ENCODE results near the gene APOC3.

Gene APOC3

DNA sequence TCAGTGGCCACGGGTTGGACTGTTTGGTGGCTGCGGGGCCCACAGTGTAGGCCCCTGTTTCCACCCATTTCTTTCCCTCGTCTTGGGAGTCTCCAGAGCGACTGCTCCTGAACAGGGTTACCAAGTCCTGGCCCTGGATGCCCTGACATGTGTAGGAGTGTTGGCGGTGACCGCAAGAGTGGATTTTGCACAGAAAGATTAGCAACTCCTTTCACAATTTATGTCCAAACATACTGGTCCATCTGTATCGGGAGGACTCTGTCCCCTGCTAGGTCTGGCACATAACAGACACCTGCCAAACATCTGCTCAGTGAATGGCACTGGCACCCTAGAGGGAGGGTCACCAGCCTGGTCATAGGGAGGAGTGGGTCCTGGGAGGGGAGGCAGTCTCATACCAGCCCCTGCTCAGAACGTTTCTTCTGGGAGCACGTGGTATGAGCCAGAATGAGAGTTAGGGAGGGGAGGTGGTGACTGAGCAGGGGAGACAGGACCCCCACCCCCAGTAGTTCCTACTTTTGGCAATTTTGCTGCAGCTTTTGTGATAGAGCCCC lies 11.1 kb downstream of the APOC3 start:
- TF ChIP-seq, protein P1, sequence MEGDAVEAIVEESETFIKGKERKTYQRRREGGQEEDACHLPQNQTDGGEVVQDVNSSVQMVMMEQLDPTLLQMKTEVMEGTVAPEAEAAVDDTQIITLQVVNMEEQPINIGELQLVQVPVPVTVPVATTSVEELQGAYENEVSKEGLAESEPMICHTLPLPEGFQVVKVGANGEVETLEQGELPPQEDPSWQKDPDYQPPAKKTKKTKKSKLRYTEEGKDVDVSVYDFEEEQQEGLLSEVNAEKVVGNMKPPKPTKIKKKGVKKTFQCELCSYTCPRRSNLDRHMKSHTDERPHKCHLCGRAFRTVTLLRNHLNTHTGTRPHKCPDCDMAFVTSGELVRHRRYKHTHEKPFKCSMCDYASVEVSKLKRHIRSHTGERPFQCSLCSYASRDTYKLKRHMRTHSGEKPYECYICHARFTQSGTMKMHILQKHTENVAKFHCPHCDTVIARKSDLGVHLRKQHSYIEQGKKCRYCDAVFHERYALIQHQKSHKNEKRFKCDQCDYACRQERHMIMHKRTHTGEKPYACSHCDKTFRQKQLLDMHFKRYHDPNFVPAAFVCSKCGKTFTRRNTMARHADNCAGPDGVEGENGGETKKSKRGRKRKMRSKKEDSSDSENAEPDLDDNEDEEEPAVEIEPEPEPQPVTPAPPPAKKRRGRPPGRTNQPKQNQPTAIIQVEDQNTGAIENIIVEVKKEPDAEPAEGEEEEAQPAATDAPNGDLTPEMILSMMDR (IDR thresholded peaks at IDR 0.05; ENCODE audit: insufficient read depth, low read length): no peak
- TF ChIP-seq SPI1 (IDR thresholded peaks at IDR 0.05; ENCODE audit: borderline replicate concordance, low read depth): no peak
- no peak for TF ChIP-seq GABPA (IDR thresholded peaks at IDR 0.05; ENCODE audit: low read depth)
- TF ChIP-seq, protein P2, sequence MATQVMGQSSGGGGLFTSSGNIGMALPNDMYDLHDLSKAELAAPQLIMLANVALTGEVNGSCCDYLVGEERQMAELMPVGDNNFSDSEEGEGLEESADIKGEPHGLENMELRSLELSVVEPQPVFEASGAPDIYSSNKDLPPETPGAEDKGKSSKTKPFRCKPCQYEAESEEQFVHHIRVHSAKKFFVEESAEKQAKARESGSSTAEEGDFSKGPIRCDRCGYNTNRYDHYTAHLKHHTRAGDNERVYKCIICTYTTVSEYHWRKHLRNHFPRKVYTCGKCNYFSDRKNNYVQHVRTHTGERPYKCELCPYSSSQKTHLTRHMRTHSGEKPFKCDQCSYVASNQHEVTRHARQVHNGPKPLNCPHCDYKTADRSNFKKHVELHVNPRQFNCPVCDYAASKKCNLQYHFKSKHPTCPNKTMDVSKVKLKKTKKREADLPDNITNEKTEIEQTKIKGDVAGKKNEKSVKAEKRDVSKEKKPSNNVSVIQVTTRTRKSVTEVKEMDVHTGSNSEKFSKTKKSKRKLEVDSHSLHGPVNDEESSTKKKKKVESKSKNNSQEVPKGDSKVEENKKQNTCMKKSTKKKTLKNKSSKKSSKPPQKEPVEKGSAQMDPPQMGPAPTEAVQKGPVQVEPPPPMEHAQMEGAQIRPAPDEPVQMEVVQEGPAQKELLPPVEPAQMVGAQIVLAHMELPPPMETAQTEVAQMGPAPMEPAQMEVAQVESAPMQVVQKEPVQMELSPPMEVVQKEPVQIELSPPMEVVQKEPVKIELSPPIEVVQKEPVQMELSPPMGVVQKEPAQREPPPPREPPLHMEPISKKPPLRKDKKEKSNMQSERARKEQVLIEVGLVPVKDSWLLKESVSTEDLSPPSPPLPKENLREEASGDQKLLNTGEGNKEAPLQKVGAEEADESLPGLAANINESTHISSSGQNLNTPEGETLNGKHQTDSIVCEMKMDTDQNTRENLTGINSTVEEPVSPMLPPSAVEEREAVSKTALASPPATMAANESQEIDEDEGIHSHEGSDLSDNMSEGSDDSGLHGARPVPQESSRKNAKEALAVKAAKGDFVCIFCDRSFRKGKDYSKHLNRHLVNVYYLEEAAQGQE (IDR thresholded peaks at IDR 0.05; ENCODE audit: insufficient replicate concordance, low read depth): no peak
- no peak for TF ChIP-seq POLR2AphosphoS5 (IDR thresholded peaks at IDR 0.05; ENCODE audit: low read depth)
- Histone ChIP-seq H3K27ac (replicated peaks) (no peak overlapping the region), H3K27me3 (ENCODE audit: insufficient read depth, poor library complexity, severe bottlenecking) (no peaks in the 10 kb centered on the region), H3K4me3 (replicated peaks; ENCODE audit: insufficient read depth, low read length) (no peak overlapping the region)
- no peak for DNase-seq (ENCODE audit: low read depth in 1 of 2, low spot score in 1 of 2)

DNA sequence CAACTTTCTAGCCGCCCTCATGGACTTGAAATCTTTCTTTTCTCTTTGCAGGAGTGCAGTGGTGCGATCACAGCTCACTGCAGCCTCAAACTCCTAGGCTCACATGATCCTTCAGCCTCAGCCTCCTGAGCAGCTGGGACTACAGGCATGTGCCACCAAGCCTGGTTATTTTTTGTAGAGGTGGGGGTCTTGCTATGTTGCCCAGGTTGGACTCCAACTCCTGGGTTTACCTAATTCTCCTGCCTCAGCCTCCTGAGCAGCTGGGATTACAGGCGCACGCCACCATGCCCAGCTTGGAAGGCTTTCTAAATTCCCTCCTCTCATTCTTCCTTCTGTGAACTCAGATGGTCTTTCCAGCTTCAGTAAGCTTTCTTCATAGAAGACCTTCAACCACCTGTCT lies 12.4 kb downstream of the APOC3 start:
- TF ChIP-seq, protein P1 (IDR thresholded peaks at IDR 0.05; ENCODE audit: insufficient read depth, low read length): no peak
- TF ChIP-seq GABPA (IDR thresholded peaks at IDR 0.05; ENCODE audit: low read depth): no peak
- no peak; the same call in 1 of the 2 replicates for TF ChIP-seq POLR2AphosphoS5 (IDR thresholded peaks at IDR 0.05; ENCODE audit: low read depth)
- no peak for TF ChIP-seq SPI1 (IDR thresholded peaks at IDR 0.05; ENCODE audit: borderline replicate concordance, low read depth)
- TF ChIP-seq, protein P2 (IDR thresholded peaks at IDR 0.05; ENCODE audit: insufficient replicate concordance, low read depth): no peak
- H3K27me3 ChIP-seq (ENCODE audit: insufficient read depth, poor library complexity, severe bottlenecking): no peaks in the 10 kb centered on the region
- no peak for DNase-seq (ENCODE audit: low read depth in 1 of 2, low spot score in 1 of 2)
- H3K4me3 ChIP-seq (replicated peaks; ENCODE audit: insufficient read depth, low read length): no peak overlapping the region
- H3K27ac ChIP-seq (replicated peaks): no peak overlapping the region

DNA sequence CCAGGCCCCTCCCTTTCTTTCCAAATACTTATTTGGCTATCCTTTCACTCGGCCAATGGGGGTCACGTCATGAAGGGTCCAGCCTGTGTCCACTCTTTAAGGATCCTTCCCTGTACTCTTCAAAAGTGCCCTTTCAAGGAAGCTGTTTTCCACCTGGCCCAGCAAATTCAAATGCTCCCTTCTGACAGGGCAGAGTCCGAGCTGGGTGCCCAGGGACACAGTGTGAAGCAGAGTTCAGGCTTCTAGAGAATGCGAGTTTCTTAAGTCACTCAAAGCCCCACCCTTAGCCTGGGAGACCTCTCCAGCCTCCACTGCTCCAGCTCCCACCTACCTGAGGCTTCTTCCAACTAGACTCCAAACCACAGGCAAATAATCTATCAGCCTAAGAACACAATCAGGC lies 13.2 kb downstream of the APOC3 start:
- DNase-seq (ENCODE audit: low read depth in 1 of 2, low spot score in 1 of 2): no peak
- Histone ChIP-seq H3K27ac (replicated peaks) (no peak overlapping the region), H3K27me3 (ENCODE audit: insufficient read depth, poor library complexity, severe bottlenecking) (no peaks in the 10 kb centered on the region), H3K4me3 (replicated peaks; ENCODE audit: insufficient read depth, low read length) (no peak overlapping the region)
- no peak for TF ChIP-seq POLR2AphosphoS5 (IDR thresholded peaks at IDR 0.05; ENCODE audit: low read depth)
- TF ChIP-seq, protein P2 (IDR thresholded peaks at IDR 0.05; ENCODE audit: insufficient replicate concordance, low read depth): no peak
- TF ChIP-seq, protein P1 (IDR thresholded peaks at IDR 0.05; ENCODE audit: insufficient read depth, low read length): no peak
- no peak for TF ChIP-seq SPI1 (IDR thresholded peaks at IDR 0.05; ENCODE audit: borderline replicate concordance, low read depth)
- TF ChIP-seq GABPA (IDR thresholded peaks at IDR 0.05; ENCODE audit: low read depth): no peak
